Common myeloid progenitor, CD34-positive (primary cell): Measurements from ENCODE around the gene TTBK2.

Experiments used
- CTCF ChIA-PET: fragments of 350-600 bp; sonication (Branson Sonifier 250); formaldehyde crosslinking; loops from one replicate; lab custom pipeline; 2021; ENCODE audit warnings: antibody characterized with exemption; lab: Charles Lee
- POLR2A ChIA-PET: fragments of 350-600 bp; sonication (Branson Sonifier 250); formaldehyde crosslinking; loops from one replicate; lab custom pipeline; 2021; ENCODE audit warnings: antibody characterized with exemption; lab: Charles Lee
- DNase-seq, 3 donors: peaks; one replicate each; pipeline versions ENCODE4 v3.0.0 to v3.0.0-alpha.2; 2013
- H3K27ac ChIP-seq, 2 experiments: 1 replicate in 1 of 2; 2 replicates in 1 of 2; pipeline ENCODE4 v1.7.0; 2013; ENCODE audit warnings: inconsistent platforms in 2 of 2, low read length in 2 of 2, mild to moderate bottlenecking in 2 of 2, low read depth in 1 of 2, moderate library complexity in 1 of 2; ENCODE audit not compliant: severe bottlenecking in 2 of 2, insufficient read depth in 1 of 2, poor library complexity in 1 of 2
- H3K27me3 ChIP-seq, 5 experiments: replicated peaks in 2 of 5; 1 replicate in 3 of 5; 2 replicates in 2 of 5; pipeline versions ENCODE4 v1.6.1 to v1.7.0; 2013; ENCODE audit warnings: low read length in 4 of 5, mild to moderate bottlenecking in 2 of 5, moderate library complexity in 2 of 5, inconsistent platforms in 1 of 5; ENCODE audit not compliant: insufficient read depth in 5 of 5, control insufficient read depth in 4 of 5
- H3K36me3 ChIP-seq, 4 experiments: 1 replicate in 2 of 4; 2 replicates in 2 of 4; pipeline versions ENCODE4 v1.6.1 to v1.7.0; 2013; ENCODE audit warnings: low read length in 3 of 4, control low read depth in 1 of 4, mild to moderate bottlenecking in 1 of 4; ENCODE audit not compliant: control insufficient read depth in 4 of 4, insufficient read depth in 4 of 4
- H3K4me1 ChIP-seq, 4 experiments: 1 replicate in 3 of 4; 2 replicates in 1 of 4; pipeline versions ENCODE4 v1.6.1 to v1.7.1; 2013; ENCODE audit warnings: low read length in 3 of 4, mild to moderate bottlenecking in 3 of 4, control low read depth in 1 of 4, inconsistent platforms in 1 of 4, moderate library complexity in 1 of 4; ENCODE audit not compliant: control insufficient read depth in 4 of 4, insufficient read depth in 4 of 4; ENCODE audit errors: control extremely low read depth in 1 of 4
- H3K4me3 ChIP-seq, 7 experiments: 1 replicate in 4 of 7; 2 replicates in 3 of 7; pipeline versions ENCODE4 v1.5.1 to v1.7.0; 2013; ENCODE audit warnings: mild to moderate bottlenecking in 7 of 7, low read length in 6 of 7, moderate library complexity in 6 of 7, inconsistent platforms in 2 of 7, low read depth in 2 of 7, control low read depth in 1 of 7; ENCODE audit not compliant: insufficient read depth in 4 of 7, control insufficient read depth in 1 of 7; ENCODE audit errors: extremely low read depth in 1 of 7
- H3K9me3 ChIP-seq, 5 experiments: 1 replicate in 4 of 5; 2 replicates in 1 of 5; pipeline versions ENCODE4 v1.6.1 to v1.7.1; 2013; ENCODE audit warnings: low read length in 4 of 5, mild to moderate bottlenecking in 2 of 5, inconsistent platforms in 1 of 5, low read depth in 1 of 5, moderate library complexity in 1 of 5; ENCODE audit not compliant: control insufficient read depth in 4 of 5, insufficient read depth in 2 of 5; ENCODE audit errors: control extremely low read depth in 1 of 5
- WGBS: methylation state at CpG from one replicate; pipeline ENCODE4 v1.1.5; 2013; ENCODE audit not compliant: insufficient coverage; 5-methylcytosine and 5-hydroxymethylcytosine counted together

TTBK2 gene

DNA sequence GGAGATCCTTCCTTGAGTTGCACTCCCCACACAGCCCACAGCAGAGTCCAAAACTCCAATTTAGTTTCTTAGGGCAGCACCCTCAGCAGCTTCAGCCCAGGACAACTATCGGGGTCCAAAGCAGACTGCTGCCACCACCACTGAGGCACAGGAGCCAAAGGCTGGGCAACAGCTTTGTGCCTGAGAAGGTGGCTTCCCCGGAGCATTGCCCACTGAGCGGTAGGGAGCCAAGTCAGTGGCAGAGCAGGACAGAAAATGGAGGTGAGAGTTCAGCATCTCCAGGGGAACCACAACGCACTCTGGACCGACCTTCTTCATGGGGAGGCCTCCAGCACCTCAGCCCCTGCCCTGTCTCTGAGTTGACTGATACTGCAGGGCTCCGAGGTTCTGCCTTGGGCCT is 227.1 kb downstream of the TTBK2 start:
- no peak overlapping the region for H3K27ac ChIP-seq
- ChIA-PET CTCF (no interaction called here), POLR2A (no interaction called here)
- peaks cover 0 to 7% (median 0%) of the 10 kb centered on the region in 4 experiments for H3K4me1 ChIP-seq
- no peak overlapping the region for H3K4me3 ChIP-seq
- no peaks in the 10 kb centered on the region for H3K27me3 ChIP-seq
- H3K9me3 ChIP-seq = no peaks in the 10 kb centered on the region
- 100% methylated on average over 6 of the region's 6 CpGs for WGBS
- no peak for DNase-seq
- H3K36me3 ChIP-seq = peaks cover 7 to 94% (median 65%) of the 10 kb centered on the region in 4 experiments

- Histone ChIP-seq H3K27me3 (no peaks in the 10 kb centered on the region), H3K4me1 (peaks cover 0 to 7% (median 0%) of the 10 kb centered on the region in 4 experiments), H3K9me3 (no peaks in the 10 kb centered on the region), H3K27ac (no peak overlapping the region), H3K36me3 (peaks cover 5 to 98% (median 67%) of the 10 kb centered on the region in 4 experiments), H3K4me3 (no peak overlapping the region)
- POLR2A ChIA-PET = no interaction called here
- CTCF ChIA-PET = no interaction called here
- no peak for DNase-seq
- 87% methylated on average over 3 of the region's 4 CpGs for WGBS
These were observed 227.6 kb downstream of the TTBK2 start for GRCh38 chr15:42692997-42693396.

GRCh38 chr15:42692536-42692935 is 228.0 kb downstream of the TTBK2 start:
- no peak overlapping the region for H3K27ac ChIP-seq
- no peak for DNase-seq
- peaks cover 0 to 7% (median 0%) of the 10 kb centered on the region in 4 experiments for H3K4me1 ChIP-seq
- 100% methylated on average over 1 of the region's 1 CpG for WGBS
- POLR2A ChIA-PET = no interaction called here
- no peaks in the 10 kb centered on the region for H3K27me3 ChIP-seq
- no peak overlapping the region for H3K4me3 ChIP-seq
- peaks cover 4 to 98% (median 65%) of the 10 kb centered on the region in 4 experiments for H3K36me3 ChIP-seq
- CTCF ChIA-PET = no interaction called here
- no peaks in the 10 kb centered on the region for H3K9me3 ChIP-seq

GRCh38 chr15:42691770-42692169 is 228.8 kb downstream of the TTBK2 start:
- POLR2A ChIA-PET = interaction anchor here (0.7 kb wide), 1 partner anchor 534 kb away, joined by 3 read pairs; no protein-coding TSS in a partner anchor
- CTCF ChIA-PET = no interaction called here
- no peak overlapping the region for H3K4me3 ChIP-seq
- H3K36me3 ChIP-seq = peaks cover 7 to 99% (median 66%) of the 10 kb centered on the region in 4 experiments
- DNase-seq = no peak
- peaks cover 0 to 7% (median 0%) of the 10 kb centered on the region in 4 experiments for H3K4me1 ChIP-seq
- H3K27ac ChIP-seq = no peak overlapping the region
- H3K9me3 ChIP-seq = no peaks in the 10 kb centered on the region
- 100% methylated on average over 8 of the region's 9 CpGs for WGBS
- H3K27me3 ChIP-seq = no peaks in the 10 kb centered on the region

DNA sequence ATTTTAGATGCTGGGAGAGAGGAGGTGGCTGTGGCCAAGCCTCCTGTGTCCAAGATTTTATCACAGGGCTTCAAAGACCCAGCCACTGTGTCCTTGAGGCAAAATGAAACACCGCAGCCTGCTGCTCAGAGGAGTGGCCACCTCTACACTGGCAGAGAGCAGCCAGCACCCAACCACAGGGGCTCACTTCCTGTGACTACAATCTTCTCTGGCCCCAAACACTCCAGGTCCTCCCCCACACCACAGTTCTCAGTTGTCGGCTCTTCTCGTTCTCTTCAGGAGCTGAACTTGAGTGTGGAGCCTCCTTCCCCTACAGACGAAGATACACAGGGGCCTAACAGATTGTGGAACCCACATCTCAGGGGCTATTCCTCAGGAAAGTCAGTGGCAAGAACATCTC is 229.3 kb downstream of the TTBK2 start:
- Histone ChIP-seq H3K4me3 (no peak overlapping the region), H3K36me3 (peaks cover 11 to 99% (median 68%) of the 10 kb centered on the region in 4 experiments), H3K9me3 (no peaks in the 10 kb centered on the region), H3K27me3 (no peaks in the 10 kb centered on the region), H3K27ac (no peak overlapping the region), H3K4me1 (peaks cover 0 to 7% (median 0%) of the 10 kb centered on the region in 4 experiments)
- WGBS = 97% methylated on average over 4 of the region's 4 CpGs
- CTCF ChIA-PET = no interaction called here
- POLR2A ChIA-PET = interaction anchor here (0.7 kb wide), 1 partner anchor 534 kb away, joined by 3 read pairs; no protein-coding TSS in a partner anchor
- DNase-seq = no peak
